ENCODE results near the gene PRKG1.

DNA sequence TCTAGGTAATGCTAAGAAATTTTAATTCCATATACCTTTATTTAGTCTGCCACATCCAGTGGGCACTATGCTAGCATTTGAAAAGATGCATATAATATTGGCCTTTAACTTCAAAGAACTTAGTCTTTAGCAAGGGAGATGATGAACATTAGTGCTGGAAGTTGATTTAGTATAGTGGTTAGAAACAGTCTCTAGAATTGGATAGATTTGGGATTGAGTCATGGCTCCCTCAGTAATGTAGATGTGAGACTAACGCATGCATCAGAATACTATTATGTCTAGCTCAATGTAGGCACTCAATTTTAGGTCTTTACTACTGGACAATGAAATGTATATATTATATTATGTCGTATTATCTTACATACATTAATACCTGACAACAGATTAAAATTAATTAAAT is 1245.6 kb downstream of the PRKG1 start:
- TF ChIP-seq POLR2AphosphoS5 (IDR thresholded peaks at IDR 0.05; ENCODE audit: low read depth, low read length) (no peak), TAF1 (IDR thresholded peaks at IDR 0.05; ENCODE audit: borderline replicate concordance, insufficient read depth, low read length) (no peak), FOXP2 (optimal IDR thresholded peaks at IDR 0.05; ENCODE audit: borderline replicate concordance, extremely low read depth, extremely low read length, insufficient read depth) (no peak)
- TF ChIP-seq, protein P1, sequence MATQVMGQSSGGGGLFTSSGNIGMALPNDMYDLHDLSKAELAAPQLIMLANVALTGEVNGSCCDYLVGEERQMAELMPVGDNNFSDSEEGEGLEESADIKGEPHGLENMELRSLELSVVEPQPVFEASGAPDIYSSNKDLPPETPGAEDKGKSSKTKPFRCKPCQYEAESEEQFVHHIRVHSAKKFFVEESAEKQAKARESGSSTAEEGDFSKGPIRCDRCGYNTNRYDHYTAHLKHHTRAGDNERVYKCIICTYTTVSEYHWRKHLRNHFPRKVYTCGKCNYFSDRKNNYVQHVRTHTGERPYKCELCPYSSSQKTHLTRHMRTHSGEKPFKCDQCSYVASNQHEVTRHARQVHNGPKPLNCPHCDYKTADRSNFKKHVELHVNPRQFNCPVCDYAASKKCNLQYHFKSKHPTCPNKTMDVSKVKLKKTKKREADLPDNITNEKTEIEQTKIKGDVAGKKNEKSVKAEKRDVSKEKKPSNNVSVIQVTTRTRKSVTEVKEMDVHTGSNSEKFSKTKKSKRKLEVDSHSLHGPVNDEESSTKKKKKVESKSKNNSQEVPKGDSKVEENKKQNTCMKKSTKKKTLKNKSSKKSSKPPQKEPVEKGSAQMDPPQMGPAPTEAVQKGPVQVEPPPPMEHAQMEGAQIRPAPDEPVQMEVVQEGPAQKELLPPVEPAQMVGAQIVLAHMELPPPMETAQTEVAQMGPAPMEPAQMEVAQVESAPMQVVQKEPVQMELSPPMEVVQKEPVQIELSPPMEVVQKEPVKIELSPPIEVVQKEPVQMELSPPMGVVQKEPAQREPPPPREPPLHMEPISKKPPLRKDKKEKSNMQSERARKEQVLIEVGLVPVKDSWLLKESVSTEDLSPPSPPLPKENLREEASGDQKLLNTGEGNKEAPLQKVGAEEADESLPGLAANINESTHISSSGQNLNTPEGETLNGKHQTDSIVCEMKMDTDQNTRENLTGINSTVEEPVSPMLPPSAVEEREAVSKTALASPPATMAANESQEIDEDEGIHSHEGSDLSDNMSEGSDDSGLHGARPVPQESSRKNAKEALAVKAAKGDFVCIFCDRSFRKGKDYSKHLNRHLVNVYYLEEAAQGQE (IDR thresholded peaks at IDR 0.05; ENCODE audit: insufficient read depth in 1 of 2, low read depth in 2 of 2, low read length in 2 of 2): no peak
